Progenitor cell of endocrine pancreas (in vitro differentiated cells): Measurements from ENCODE around the gene PPARD. TPM values are rescaled to one million over a fixed set of nuclear protein-coding genes. Genes with fewer than 3 reads are reported as not detected.

Source experiments
- DNase-seq: peaks from one replicate; pipeline ENCODE4 v3.0.0; 2021; ENCODE audit warnings: low spot score; ENCODE audit not compliant: unreplicated experiment
- H3K27ac Mint-ChIP-seq: 2 replicates; pipeline ENCODE4 v1.8.0; 2021; ENCODE audit warnings: mild to moderate bottlenecking, moderate library complexity, mixed read lengths
- H3K27me3 Mint-ChIP-seq: 2 replicates; pipeline ENCODE4 v1.8.0; 2021; ENCODE audit warnings: mixed read lengths
- H3K36me3 Mint-ChIP-seq: 2 replicates; pipeline ENCODE4 v1.8.0; 2022; ENCODE audit warnings: mixed read lengths; ENCODE audit not compliant: insufficient read depth
- H3K4me1 Mint-ChIP-seq: 2 replicates; pipeline ENCODE4 v1.8.0; 2021; ENCODE audit warnings: low read depth, mixed read lengths
- H3K4me3 Mint-ChIP-seq: 2 replicates; pipeline ENCODE4 v1.8.0; 2021; ENCODE audit warnings: low read depth, mild to moderate bottlenecking, moderate library complexity, mixed read lengths
- H3K9me3 Mint-ChIP-seq: 2 replicates; pipeline ENCODE4 v1.8.0; 2021; ENCODE audit warnings: low read depth, mixed read lengths
- total RNA-seq: library from RNA; stranded (reverse); gene quantifications from 2 replicates; pipeline ENCODE4 v1.2.1, GENCODE V29; 2021
- TF ChIP-seq, protein P1 (sequence below): fragments of 200-600 bp; sonication (generic); IDR thresholded peaks from one replicate; pipeline ENCODE4 v1.5.0; 2021; ENCODE audit warnings: antibody characterized with exemption, mild to moderate bottlenecking; ENCODE audit not compliant: unreplicated experiment

The PPARD gene
- total RNA-seq, 1 donor from 2014 or later: 13.9 TPM

DNA sequence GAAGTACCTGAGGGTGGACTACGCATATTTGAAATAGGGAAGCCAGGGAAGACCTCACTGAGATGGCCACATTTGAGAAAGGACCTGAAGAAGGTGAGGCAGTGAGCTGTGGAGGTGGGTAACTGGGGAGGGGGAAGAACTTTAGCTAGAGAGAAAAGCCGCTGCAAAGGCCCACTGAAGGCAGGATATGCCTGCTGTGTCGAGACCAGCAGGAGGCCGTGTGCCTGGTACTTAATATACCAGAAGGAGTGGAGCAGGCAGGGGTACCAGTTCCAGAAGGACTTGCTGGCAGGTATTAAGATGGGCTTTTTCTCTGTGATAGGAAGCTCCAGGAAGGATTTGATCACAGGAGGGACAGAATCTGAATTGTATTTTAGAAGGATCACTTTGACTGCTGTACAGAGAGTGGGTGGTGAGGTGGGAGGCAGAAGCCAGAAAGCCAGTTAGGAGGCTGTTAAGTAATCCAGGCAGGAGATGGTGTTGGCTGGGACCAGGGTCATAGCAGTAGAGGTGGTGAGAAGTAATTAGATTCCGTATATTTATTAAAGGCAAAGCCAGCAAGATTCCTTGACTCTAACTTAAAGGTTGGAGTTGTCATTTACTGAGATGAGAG lies 55.6 kb downstream of the PPARD start:
- peaks cover 11% of the 10 kb centered on the region for H3K4me1 Mint-ChIP-seq
- no peak overlapping the region for H3K27ac Mint-ChIP-seq
- H3K36me3 Mint-ChIP-seq: peaks cover 5% of the 10 kb centered on the region
- H3K4me3 Mint-ChIP-seq: no peak overlapping the region
- no peaks in the 10 kb centered on the region for H3K9me3 Mint-ChIP-seq
- no peak for DNase-seq
- no peaks in the 10 kb centered on the region for H3K27me3 Mint-ChIP-seq
- TF ChIP-seq, protein P1, sequence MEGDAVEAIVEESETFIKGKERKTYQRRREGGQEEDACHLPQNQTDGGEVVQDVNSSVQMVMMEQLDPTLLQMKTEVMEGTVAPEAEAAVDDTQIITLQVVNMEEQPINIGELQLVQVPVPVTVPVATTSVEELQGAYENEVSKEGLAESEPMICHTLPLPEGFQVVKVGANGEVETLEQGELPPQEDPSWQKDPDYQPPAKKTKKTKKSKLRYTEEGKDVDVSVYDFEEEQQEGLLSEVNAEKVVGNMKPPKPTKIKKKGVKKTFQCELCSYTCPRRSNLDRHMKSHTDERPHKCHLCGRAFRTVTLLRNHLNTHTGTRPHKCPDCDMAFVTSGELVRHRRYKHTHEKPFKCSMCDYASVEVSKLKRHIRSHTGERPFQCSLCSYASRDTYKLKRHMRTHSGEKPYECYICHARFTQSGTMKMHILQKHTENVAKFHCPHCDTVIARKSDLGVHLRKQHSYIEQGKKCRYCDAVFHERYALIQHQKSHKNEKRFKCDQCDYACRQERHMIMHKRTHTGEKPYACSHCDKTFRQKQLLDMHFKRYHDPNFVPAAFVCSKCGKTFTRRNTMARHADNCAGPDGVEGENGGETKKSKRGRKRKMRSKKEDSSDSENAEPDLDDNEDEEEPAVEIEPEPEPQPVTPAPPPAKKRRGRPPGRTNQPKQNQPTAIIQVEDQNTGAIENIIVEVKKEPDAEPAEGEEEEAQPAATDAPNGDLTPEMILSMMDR: no peak

DNA sequence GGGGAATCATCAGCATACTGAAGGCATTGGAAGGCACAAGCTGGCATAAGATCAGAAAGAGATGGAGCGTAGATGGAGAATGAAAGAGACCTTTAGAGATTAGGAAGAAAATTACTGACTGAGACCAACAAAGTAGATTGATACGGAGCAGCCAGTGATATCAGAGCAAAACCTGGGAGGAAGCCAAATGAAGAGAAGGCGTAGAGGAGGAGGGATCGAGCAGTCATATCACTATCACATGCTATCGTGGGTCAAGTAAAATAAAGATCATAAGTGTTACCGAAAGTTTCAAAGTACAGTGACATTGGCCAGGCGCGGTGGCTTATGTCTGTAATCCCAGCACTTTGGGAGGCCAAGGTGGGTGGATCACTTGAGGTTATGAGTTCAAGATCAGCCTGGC lies 56.2 kb downstream of the PPARD start:
- Mint-ChIP-seq H3K27ac (no peak overlapping the region), H3K4me3 (no peak overlapping the region), H3K36me3 (peaks cover 5% of the 10 kb centered on the region), H3K9me3 (no peaks in the 10 kb centered on the region), H3K27me3 (no peaks in the 10 kb centered on the region), H3K4me1 (peaks cover 12% of the 10 kb centered on the region)
- TF ChIP-seq, protein P1: no peak
- no peak for DNase-seq

DNA sequence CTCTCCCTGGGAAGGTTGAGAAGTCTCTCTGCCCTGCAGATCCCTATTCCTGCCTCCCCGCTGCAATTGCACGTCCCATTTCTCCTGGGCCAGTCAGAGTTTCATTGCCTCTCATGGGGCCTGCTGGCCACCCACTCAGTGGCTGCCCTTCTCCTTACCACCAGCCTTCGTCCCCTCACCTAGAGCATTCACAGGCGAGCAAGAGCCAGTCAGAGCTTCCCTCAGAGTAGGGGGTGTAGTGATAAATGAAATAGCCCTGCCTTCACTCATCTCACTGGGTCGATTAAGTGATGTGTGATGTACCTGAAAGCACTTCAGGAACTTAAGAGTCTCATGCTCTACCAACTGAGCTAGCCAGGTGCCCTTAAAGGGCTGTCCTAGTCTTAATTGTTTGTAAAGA lies 57.8 kb downstream of the PPARD start:
- Mint-ChIP-seq H3K27me3 (no peaks in the 10 kb centered on the region), H3K4me3 (no peak overlapping the region), H3K9me3 (no peaks in the 10 kb centered on the region), H3K4me1 (peaks cover 14% of the 10 kb centered on the region), H3K27ac (no peak overlapping the region), H3K36me3 (peaks cover 5% of the 10 kb centered on the region)
- TF ChIP-seq, protein P1: no peak
- no peak for DNase-seq

DNA sequence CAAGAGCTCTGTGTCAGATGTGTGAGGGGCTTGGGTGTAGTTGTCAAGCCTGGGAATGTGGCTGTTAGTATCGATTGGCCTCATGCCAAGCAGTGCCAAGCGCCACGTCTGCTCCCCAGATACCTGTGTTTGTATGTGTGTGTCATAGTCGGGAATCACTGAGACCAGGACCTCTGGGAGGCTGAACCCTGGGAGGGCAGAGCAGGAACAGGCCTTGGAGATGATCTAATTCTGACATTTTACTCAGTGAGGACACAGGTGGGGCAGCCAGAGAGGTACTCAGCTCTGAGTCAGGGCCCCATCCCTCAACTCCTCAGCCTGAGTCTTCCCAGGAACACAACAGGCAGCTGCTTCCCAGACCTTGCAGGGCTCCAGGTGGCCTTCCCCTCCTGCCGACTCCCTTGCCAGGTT lies 58.5 kb downstream of the PPARD start:
- H3K27me3 Mint-ChIP-seq: no peaks in the 10 kb centered on the region
- DNase-seq: no peak
- H3K9me3 Mint-ChIP-seq: no peaks in the 10 kb centered on the region
- no peak overlapping the region for H3K27ac Mint-ChIP-seq
- TF ChIP-seq, protein P1: no peak
- peaks cover 5% of the 10 kb centered on the region for H3K36me3 Mint-ChIP-seq
- H3K4me3 Mint-ChIP-seq: no peak overlapping the region
- peaks cover 14% of the 10 kb centered on the region for H3K4me1 Mint-ChIP-seq

DNA sequence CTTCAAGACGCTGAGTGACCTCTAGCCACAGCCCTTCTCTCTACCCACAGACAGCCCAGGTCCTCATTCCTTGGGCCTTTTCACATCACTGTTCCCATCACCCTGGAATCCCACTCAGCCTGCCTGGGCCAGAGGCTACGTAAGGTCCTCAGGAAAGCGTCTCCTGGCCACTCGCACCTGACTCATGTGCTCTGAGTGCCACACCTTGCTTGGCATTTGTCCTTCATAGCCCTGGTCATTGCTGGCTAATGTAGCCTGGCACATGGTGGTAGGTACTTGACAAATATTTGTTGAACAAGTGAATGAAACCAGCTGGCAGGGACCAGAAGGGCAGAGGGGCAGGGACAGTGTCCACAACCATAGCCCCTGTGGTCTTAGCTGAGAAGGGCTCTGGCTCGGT lies 59.2 kb downstream of the PPARD start:
- Mint-ChIP-seq H3K27me3 (no peaks in the 10 kb centered on the region), H3K36me3 (peaks cover 5% of the 10 kb centered on the region), H3K27ac (no peak overlapping the region), H3K4me1 (peaks cover 14% of the 10 kb centered on the region), H3K4me3 (no peak overlapping the region), H3K9me3 (no peaks in the 10 kb centered on the region)
- TF ChIP-seq, protein P1: no peak
- no peak for DNase-seq
